Body of pancreas (tissue), 4 donors: ENCODE measurements around the gene CCDC106. TPM values are rescaled to one million over a fixed set of nuclear protein-coding genes. Genes with fewer than 3 reads are reported as not detected.

ENCODE experiments used
- ATAC-seq: fragments of 150-250 bp; one replicate; pipeline ENCODE4 v1.9.1; 2016
- DNase-seq, 4 donors: peaks; one replicate each; pipeline ENCODE4 v3.0.0-alpha.2; 2019
- H3K27ac ChIP-seq, 4 donors: fragments of 200-600 bp; sonication (generic); 1 replicate in 3 of 4; 2 replicates in 1 of 4; pipeline versions ENCODE4 v1.5.1 to v1.6.1; 2016 to 2019; ENCODE audit warnings: mild to moderate bottlenecking in 1 of 4, mixed read lengths in 1 of 4, moderate library complexity in 1 of 4
- H3K27me3 ChIP-seq, 2 donors: fragments of 200-600 bp; sonication (generic); one replicate each; pipeline ENCODE4 v1.6.0; 2016; ENCODE audit warnings: mild to moderate bottlenecking in 1 of 2
- H3K36me3 ChIP-seq, 2 donors: fragments of 200-600 bp; sonication (generic); replicated peaks in 1 of 2; 2 replicates each; pipeline ENCODE4 v1.5.1; 2016; ENCODE audit warnings: low read depth in 2 of 2; ENCODE audit not compliant: insufficient read depth in 1 of 2
- H3K4me1 ChIP-seq: fragments of 200-600 bp; sonication (generic); one replicate; pipeline ENCODE4 v1.6.0; 2016
- H3K4me3 ChIP-seq, 2 donors: fragments of 200-600 bp; sonication (generic); 1 replicate in 1 of 2; 2 replicates in 1 of 2; pipeline ENCODE4 v1.5.1; 2016 to 2019
- H3K9me3 ChIP-seq, 3 donors: fragments of 200-600 bp; sonication (generic); 1 replicate in 2 of 3; 2 replicates in 1 of 3; pipeline ENCODE4 v1.5.1; 2016
- CTCF ChIP-seq, 7 experiments: fragments of 450-650 bp in 4 of 7; fragments of 200-600 bp in 3 of 7; sonication (generic) in 3 of 7; IDR thresholded peaks; one replicate each; pipeline ENCODE4 v1.5.1; 2016 to 2019; ENCODE audit warnings: antibody characterized with exemption in 7 of 7
- POLR2A ChIP-seq, 3 donors: fragments of 450-650 bp; IDR thresholded peaks; one replicate each; pipeline ENCODE4 v1.6.1; 2016; ENCODE audit warnings: antibody characterized with exemption in 3 of 3, mild to moderate bottlenecking in 2 of 3
- WGBS, 2 donors: methylation state at CpG; one replicate each; pipeline ENCODE4 v1.1.5; 2017; 5-methylcytosine and 5-hydroxymethylcytosine counted together
- intact Hi-C: fragments of 100-400 bp; cut with DNase I; formaldehyde crosslinking; loops from one replicate; pipeline ENCODE4 v1.15.1; 2023
- total RNA-seq, 2 donors: library from RNA; depleted of rRNA; stranded (reverse); fragments of >200 nt; gene quantifications; one replicate each; pipeline ENCODE4 v1.1.0, GENCODE V29; 2016

The CCDC106 gene
- total RNA-seq, 2 donors from 2014 or later: 5.9 to 15.0 TPM

GRCh38 chr19:55690109-55690768 lies 42.2 kb downstream of the CCDC106 start:
- no peak overlapping the region for H3K27ac ChIP-seq
- TF ChIP-seq POLR2A (IDR thresholded peaks at IDR 0.05) (no peak), CTCF (IDR thresholded peaks at IDR 0.05) (no peak)
- H3K4me3 ChIP-seq: no peak overlapping the region
- no peaks in the 10 kb centered on the region for H3K9me3 ChIP-seq
- DNase-seq: no peak
- peaks cover 22% of the 10 kb centered on the region for H3K4me1 ChIP-seq
- intact Hi-C loops: no loop called here
- peaks cover 35 to 53% of the 10 kb centered on the region in 2 donors for H3K36me3 ChIP-seq
- ATAC-seq: no peak
- H3K27me3 ChIP-seq: no peaks in the 10 kb centered on the region
- 93 to 94% methylated on average over 11 to 25 of the region's 25 CpGs for WGBS, 2 donors

- no peak overlapping the region for H3K4me3 ChIP-seq
- TF ChIP-seq POLR2A (IDR thresholded peaks at IDR 0.05) (no peak), CTCF (IDR thresholded peaks at IDR 0.05) (no peak)
- no peaks in the 10 kb centered on the region for H3K9me3 ChIP-seq
- H3K4me1 ChIP-seq: peaks cover 15% of the 10 kb centered on the region
- no peak overlapping the region for H3K27ac ChIP-seq
- H3K27me3 ChIP-seq: no peaks in the 10 kb centered on the region
- peak in 1 of 4 donors; percentile 3 for DNase-seq
- no peak for ATAC-seq
- intact Hi-C loops: no loop called here
- H3K36me3 ChIP-seq: peaks cover 35 to 47% of the 10 kb centered on the region in 2 donors
- 89 to 92% methylated on average over 24 to 31 of the region's 31 CpGs for WGBS, 2 donors
Observed at GRCh38 chr19:55690769-55691545, 42.9 kb downstream of the CCDC106 start.

- H3K27me3 ChIP-seq: no peaks in the 10 kb centered on the region
- TF ChIP-seq CTCF (IDR thresholded peaks at IDR 0.05) (no peak), POLR2A (IDR thresholded peaks at IDR 0.05) (no peak)
- no peaks in the 10 kb centered on the region for H3K9me3 ChIP-seq
- no peak overlapping the region for H3K27ac ChIP-seq
- peaks cover 10% of the 10 kb centered on the region for H3K4me1 ChIP-seq
- 93% methylated on average over 23 to 29 of the region's 31 CpGs for WGBS, 2 donors
- H3K36me3 ChIP-seq: peaks cover 35 to 47% of the 10 kb centered on the region in 2 donors
- DNase-seq (peak in 1 of 4 donors; percentile 4), ATAC-seq (no peak)
- intact Hi-C loops: no loop called here
- H3K4me3 ChIP-seq: no peak overlapping the region
Observed at GRCh38 chr19:55691561-55692481, 43.8 kb downstream of the CCDC106 start.

- Histone ChIP-seq H3K9me3 (no peaks in the 10 kb centered on the region), H3K36me3 (peaks cover 35 to 49% of the 10 kb centered on the region in 2 donors), H3K27ac (no peak overlapping the region), H3K4me3 (no peak overlapping the region), H3K27me3 (no peaks in the 10 kb centered on the region), H3K4me1 (peaks cover 2% of the 10 kb centered on the region)
- TF ChIP-seq CTCF (IDR thresholded peaks at IDR 0.05): no peak
- no peak for TF ChIP-seq POLR2A (IDR thresholded peaks at IDR 0.05)
- intact Hi-C loops: no loop called here
- ATAC-seq (no peak), DNase-seq (no peak)
- WGBS, 2 donors: 90% methylated on average over 12 to 19 of the region's 19 CpGs
Observed at GRCh38 chr19:55692681-55693081, 44.7 kb downstream of the CCDC106 start.
